CD4-positive, alpha-beta T cell treated with Interleukin-6 at 100 ng/mL for 8 hours (primary cell): ENCODE data around the gene SLC27A4.

ENCODE experiments used
- DNase-seq: peaks from one replicate; pipeline ENCODE4 v3.0.0-alpha.2; 2020; ENCODE audit warnings: mixed read lengths, low spot score

SLC27A4 gene

GRCh38 chr9:128339761-128340690 is at the start of gene SLC27A4:
SLC27A4 (plus strand) TSS chr9:128340527; CDS start chr9:128343133, 2,606 bp downstream.
- DNase-seq, result peak; percentile 82

- DNase-seq, result no peak
These were observed 48.3 kb upstream of the SLC27A4 start for GRCh38 chr9:128292009-128292408.

GRCh38 chr9:128293091-128293490 is 47.2 kb upstream of the SLC27A4 start:
- DNase-seq, result no peak

GRCh38 chr9:128294142-128294541 is 46.2 kb upstream of the SLC27A4 start:
- no peak for DNase-seq

GRCh38 chr9:128296340-128297220 is 43.7 kb upstream of the SLC27A4 start:
- DNase-seq, result no peak

- no peak for DNase-seq
These were observed 43.0 kb upstream of the SLC27A4 start for GRCh38 chr9:128297221-128297773.

GRCh38 chr9:128298535-128299482 is 41.5 kb upstream of the SLC27A4 start:
- no peak for DNase-seq

GRCh38 chr9:128304136-128304970 is 36.0 kb upstream of the SLC27A4 start:
- DNase-seq, result no peak

GRCh38 chr9:128304971-128305288 is 35.4 kb upstream of the SLC27A4 start:
- no peak for DNase-seq

GRCh38 chr9:128309551-128309950 is 30.8 kb upstream of the SLC27A4 start:
- DNase-seq, result no peak

- DNase-seq, result no peak
These were observed 29.9 kb upstream of the SLC27A4 start for GRCh38 chr9:128310461-128310860.

GRCh38 chr9:128314697-128315096 is 25.6 kb upstream of the SLC27A4 start:
- no peak for DNase-seq

GRCh38 chr9:128316421-128316820 is 23.9 kb upstream of the SLC27A4 start:
- DNase-seq, result no peak

- DNase-seq, result no peak
These were observed 22.7 kb upstream of the SLC27A4 start for GRCh38 chr9:128317629-128318028.

- no peak for DNase-seq
These were observed 19.0 kb upstream of the SLC27A4 start for GRCh38 chr9:128321343-128321742.

- DNase-seq, result no peak
These were observed 18.4 kb upstream of the SLC27A4 start for GRCh38 chr9:128321879-128322403.

- DNase-seq, result peak; percentile 92
These were observed 17.7 kb upstream of the SLC27A4 start, which contains the start of the genes COQ4 and TRUB2 for GRCh38 chr9:128322404-128323211. COQ4 (plus strand) TSS chr9:128322839; CDS start chr9:128322859, 20 bp downstream. TRUB2 (minus strand) TSS chr9:128322447; CDS start chr9:128322408, 39 bp downstream.

- DNase-seq, result no peak
These were observed 17.1 kb upstream of the SLC27A4 start for GRCh38 chr9:128323212-128323730.

GRCh38 chr9:128323791-128324190 is 16.5 kb upstream of the SLC27A4 start:
- no peak for DNase-seq
